ENCODE data around the gene SLC12A9. TPM values are rescaled to one million over a fixed set of nuclear protein-coding genes. Genes with fewer than 3 reads are reported as not detected.
A peak's percentile ranks its signal among the peaks of the same experiment; 100 is the strongest.

Gene SLC12A9
- total RNA-seq, 6 donors from 2014 or later: 14.5 to 50.1 (median 43.9) TPM

- H3K36me3 ChIP-seq: peaks cover 7 to 28% (median 13%) of the 10 kb centered on the region in 4 donors
- peak overlapping the region; percentile 86 to 97 (median 95) for H3K27ac ChIP-seq
- 31 to 34% methylated on average over 8 to 27 of the region's 27 CpGs for WGBS, 2 donors
- DNase-seq: peak; percentile 31 to 81
- peak overlapping the region; percentile 62 to 86 (median 74) for H3K4me3 ChIP-seq
- H3K27me3 ChIP-seq: no peaks in the 10 kb centered on the region
- no peaks in the 10 kb centered on the region for H3K9me3 ChIP-seq
- H3K4me1 ChIP-seq: peaks cover 26 to 39% (median 26%) of the 10 kb centered on the region in 4 donors
- TF ChIP-seq EP300 (IDR thresholded peaks at IDR 0.05) (no peak), POLR2A (IDR thresholded peaks at IDR 0.05) (no peak), POLR2AphosphoS5 (IDR thresholded peaks at IDR 0.05) (no peak), CTCF (IDR thresholded peaks at IDR 0.05) (no peak)
- ATAC-seq (ENCODE audit: low FRiP score in 2 of 2): peak in 1 of 2 donors; percentile 5
These were observed 15.4 kb downstream of the SLC12A9 start for GRCh38 chr7:100867776-100868485.

- TF ChIP-seq EP300 (IDR thresholded peaks at IDR 0.05) (no peak), CTCF (IDR thresholded peaks at IDR 0.05) (no peak), POLR2AphosphoS5 (IDR thresholded peaks at IDR 0.05) (no peak), POLR2A (IDR thresholded peaks at IDR 0.05) (no peak)
- ATAC-seq (ENCODE audit: low FRiP score in 2 of 2) (no peak), DNase-seq (no peak)
- peak overlapping the region in 3 of 4 donors; percentile 93 to 100 (median 97) for H3K4me3 ChIP-seq
- no peaks in the 10 kb centered on the region for H3K27me3 ChIP-seq
- no peaks in the 10 kb centered on the region for H3K9me3 ChIP-seq
- H3K27ac ChIP-seq: peak overlapping the region; percentile 92 to 98 (median 96)
- peaks cover 29 to 40% (median 30%) of the 10 kb centered on the region in 4 donors for H3K4me1 ChIP-seq
- H3K36me3 ChIP-seq: peaks cover 10 to 45% (median 19%) of the 10 kb centered on the region in 4 donors
- WGBS, 2 donors: 82 to 94% methylated on average over 10 of the region's 10 CpGs
These were observed 21.2 kb downstream of the SLC12A9 start for GRCh38 chr7:100873599-100874299.

GRCh38 chr7:100874300-100874576, 21.7 kb downstream of the SLC12A9 start:
- peak overlapping the region; percentile 92 to 98 (median 96) for H3K27ac ChIP-seq

GRCh38 chr7:100874577-100875355, 22.3 kb downstream of the SLC12A9 start, which contains the start of gene SRRT:
Gene SRRT, plus strand, starts transcription at chr7:100875103. Its CDS starts 488 bp downstream, at chr7:100875591.
- Histone ChIP-seq H3K27ac (peak within 1 kb of the TSS; percentile 92 to 98 (median 96)), H3K36me3 (peaks cover 10 to 54% (median 21%) of the 10 kb centered on the region in 4 donors), H3K4me1 (peaks cover 28 to 35% (median 30%) of the 10 kb centered on the region in 4 donors), H3K27me3 (no peaks in the 10 kb centered on the region), H3K4me3 (peak within 1 kb of the TSS; percentile 93 to 100 (median 97)), H3K9me3 (no peaks in the 10 kb centered on the region)
- peak; percentile 44 to 95 (median 90) for TF ChIP-seq CTCF (IDR thresholded peaks at IDR 0.05)
- peak; percentile 58 to 98 (median 96) for TF ChIP-seq POLR2A (IDR thresholded peaks at IDR 0.05)
- TF ChIP-seq EP300 (IDR thresholded peaks at IDR 0.05): peak in 1 of 4 donors; percentile 92
- TF ChIP-seq POLR2AphosphoS5 (IDR thresholded peaks at IDR 0.05): peak; percentile 99
- ATAC-seq (ENCODE audit: low FRiP score in 2 of 2) (peak; percentile 98), DNase-seq (peak; percentile 97 to 98)
- WGBS, 2 donors: 4 to 5% methylated on average over 4 to 68 of the region's 79 CpGs

More at GRCh38 chr7:100874300-100874576, 21.7 kb downstream of the SLC12A9 start:
- peak in 1 of 2 donors; percentile 1 for ATAC-seq (ENCODE audit: low FRiP score in 2 of 2)
- Histone ChIP-seq H3K4me3 (peak overlapping the region; percentile 66 to 100 (median 95)), H3K4me1 (peaks cover 28 to 35% (median 29%) of the 10 kb centered on the region in 4 donors), H3K36me3 (peaks cover 10 to 49% (median 20%) of the 10 kb centered on the region in 4 donors), H3K27me3 (no peaks in the 10 kb centered on the region), H3K9me3 (no peaks in the 10 kb centered on the region)
- DNase-seq: no peak
- no peak for TF ChIP-seq CTCF (IDR thresholded peaks at IDR 0.05)
- no peak for TF ChIP-seq EP300 (IDR thresholded peaks at IDR 0.05)
- TF ChIP-seq POLR2A (IDR thresholded peaks at IDR 0.05): no peak
- no peak for TF ChIP-seq POLR2AphosphoS5 (IDR thresholded peaks at IDR 0.05)
- 60 to 65% methylated on average over 2 to 8 of the region's 8 CpGs for WGBS, 2 donors

Measured in upper lobe of left lung (tissue), 6 donors.